Measurements from ENCODE around the gene DNAH11.

- TF ChIP-seq CTCF (IDR thresholded peaks at IDR 0.05; ENCODE audit: insufficient read depth, low read length): no peak
- TF ChIP-seq REST (IDR thresholded peaks at IDR 0.05; ENCODE audit: insufficient replicate concordance, low read depth): no peak
Observed at GRCh38 chr7:21806388-21806787, 263.5 kb downstream of the DNAH11 start.
